HG02623 (cell line): ENCODE measurements around the gene ITGA3.

Experiments
- ATAC-seq: cut with Tn5 transposase; IDR thresholded peaks from one replicate; pipeline ENCODE4 v1.9.1; 2021; ENCODE audit warnings: moderate library complexity; ENCODE audit not compliant: unreplicated experiment

Gene ITGA3

DNA sequence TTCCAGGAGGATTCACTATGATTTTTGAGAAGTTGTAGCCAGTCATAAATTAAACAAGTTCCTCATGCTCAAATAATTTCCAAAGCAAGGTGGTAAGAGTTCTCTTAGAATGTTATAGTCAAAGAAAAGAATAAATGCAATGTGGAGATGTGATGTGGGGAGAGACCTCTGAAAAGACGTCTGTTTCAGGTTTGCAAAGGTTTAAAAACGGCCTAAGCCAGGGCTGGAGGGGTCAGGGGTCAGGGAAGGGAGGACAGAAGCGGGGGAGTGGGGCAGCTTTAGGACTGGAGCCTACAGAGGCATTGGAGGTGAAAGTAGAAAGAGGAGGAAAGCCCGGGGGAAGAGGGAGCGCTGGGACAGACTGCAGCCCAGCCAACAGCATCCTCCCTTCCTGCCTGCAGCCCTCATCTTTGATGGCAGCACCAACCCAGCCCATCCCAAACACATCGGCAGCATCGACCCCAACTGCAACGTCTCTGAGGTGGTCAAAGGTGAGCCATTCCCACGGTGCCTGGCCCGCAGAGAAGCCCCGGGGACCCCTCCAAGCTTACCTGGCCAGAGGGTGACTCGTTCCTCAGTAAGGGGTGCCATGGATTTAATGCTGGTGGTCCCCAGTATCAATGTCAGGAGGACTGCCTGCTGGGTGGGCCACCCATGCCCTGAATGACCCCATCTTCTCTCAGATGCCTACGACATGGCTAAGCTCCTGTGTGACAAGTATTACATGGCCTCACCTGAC lies 50.7 kb downstream of the ITGA3 start:
- ATAC-seq, result no peak

- ATAC-seq, result no peak
These were observed 52.0 kb downstream of the ITGA3 start for GRCh38 chr17:50107790-50108414.

DNA sequence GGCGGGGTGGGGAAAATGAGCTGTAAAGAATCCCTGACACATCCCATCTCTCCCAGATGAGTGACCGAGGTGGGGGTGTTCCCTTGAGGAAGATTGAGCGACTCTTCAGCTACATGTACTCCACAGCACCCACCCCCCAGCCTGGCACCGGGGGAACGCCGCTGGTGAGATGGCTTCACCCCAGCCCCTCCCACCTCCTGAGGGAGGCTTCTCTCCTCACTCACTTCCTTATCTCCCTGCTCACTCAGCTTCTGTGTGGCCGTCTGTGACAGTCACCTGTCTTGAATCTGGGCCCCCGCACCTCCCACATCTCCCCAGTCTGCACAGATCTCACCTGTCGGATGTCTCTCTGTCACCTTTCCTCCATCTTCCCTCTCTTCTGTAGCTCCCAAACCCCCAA lies 52.6 kb downstream of the ITGA3 start:
- no peak for ATAC-seq

GRCh38 chr17:50109207-50109606 lies 53.3 kb downstream of the ITGA3 start:
- no peak for ATAC-seq

GRCh38 chr17:50109785-50110184 lies 53.9 kb downstream of the ITGA3 start:
- ATAC-seq, result no peak

DNA sequence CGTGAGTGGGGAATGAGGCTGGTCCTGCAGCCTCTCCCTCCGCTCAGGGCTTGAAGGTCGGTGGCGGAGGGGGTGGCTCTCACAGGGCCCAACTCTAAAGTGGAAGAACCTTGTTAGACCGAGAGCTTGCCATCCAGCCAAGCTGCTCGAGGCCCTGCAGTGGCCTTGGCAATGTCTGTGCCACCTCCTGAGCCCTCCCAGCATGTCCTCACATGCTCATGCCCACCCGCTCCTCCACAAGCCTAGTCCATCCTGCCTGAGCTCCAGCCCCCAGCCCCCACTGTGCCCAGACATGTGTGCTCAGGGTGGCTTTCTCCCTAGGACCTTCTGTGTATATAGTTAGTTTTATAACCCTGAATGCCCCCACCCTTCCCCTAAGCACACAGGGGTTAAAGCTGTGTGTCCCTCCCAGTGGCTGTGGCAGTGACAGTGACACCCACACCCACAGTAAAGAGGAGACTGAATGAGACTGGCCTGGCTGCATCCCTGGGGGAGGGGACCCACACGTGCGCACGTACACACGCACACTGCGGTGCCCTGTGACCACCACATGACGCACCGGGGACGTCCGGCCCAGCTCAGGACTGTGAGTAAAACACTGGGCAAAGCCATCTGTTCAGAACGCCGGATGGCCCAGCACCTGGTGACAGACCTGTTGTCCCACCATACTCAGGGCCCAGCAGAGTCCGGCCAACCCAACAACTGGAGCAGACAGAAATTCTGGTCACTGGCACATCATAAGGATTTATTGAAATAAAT lies 54.9 kb downstream of the ITGA3 start:
- ATAC-seq, result no peak

GRCh38 chr17:50111673-50112655 lies 56.1 kb downstream of the ITGA3 start:
- no peak for ATAC-seq

DNA sequence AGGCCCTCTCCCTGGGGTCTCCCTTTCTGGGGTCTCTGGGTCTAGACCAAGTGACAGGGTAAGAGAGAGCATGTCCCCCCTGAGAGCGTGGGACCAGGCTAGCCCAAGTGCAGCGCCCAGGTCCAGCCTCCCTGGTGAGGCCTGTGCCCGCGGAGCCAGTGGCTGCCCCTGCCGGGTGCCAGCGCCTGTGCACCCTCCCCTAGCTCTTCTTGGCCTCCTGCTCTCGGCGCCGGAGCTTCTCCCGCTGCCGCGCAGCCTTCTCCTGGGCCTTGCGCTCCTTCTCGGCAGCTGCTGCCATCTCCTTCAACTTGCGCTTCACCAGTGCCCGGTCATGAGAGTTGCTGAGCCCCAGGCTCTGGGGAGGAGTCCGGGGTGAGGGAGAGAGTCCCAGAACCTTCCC lies 56.8 kb downstream of the ITGA3 start:
- ATAC-seq, result no peak

GRCh38 chr17:50113624-50114320 lies 57.9 kb downstream of the ITGA3 start:
- ATAC-seq, result no peak

DNA sequence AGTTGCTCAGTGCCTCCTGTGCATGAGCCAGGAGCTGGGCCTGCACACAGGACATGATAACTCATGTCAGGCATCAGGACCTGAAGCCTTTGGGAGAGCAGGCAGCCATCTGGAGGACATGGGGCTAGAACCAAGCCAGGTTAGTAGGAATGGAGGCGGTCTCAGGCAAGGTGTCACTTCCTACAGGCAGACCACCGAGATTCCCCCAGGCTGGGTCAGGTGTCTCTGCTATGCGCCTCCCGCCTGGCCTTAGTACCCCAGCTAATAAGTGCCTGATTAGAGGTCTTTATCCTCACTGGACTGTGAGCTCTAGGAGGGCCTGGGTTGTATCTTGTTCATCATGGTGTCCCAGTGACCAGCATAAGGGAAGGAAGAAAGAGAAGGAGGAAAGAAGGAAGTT lies 58.5 kb downstream of the ITGA3 start:
- ATAC-seq, result no peak

- no peak for ATAC-seq
These were observed 59.0 kb downstream of the ITGA3 start for GRCh38 chr17:50114849-50115357.

DNA sequence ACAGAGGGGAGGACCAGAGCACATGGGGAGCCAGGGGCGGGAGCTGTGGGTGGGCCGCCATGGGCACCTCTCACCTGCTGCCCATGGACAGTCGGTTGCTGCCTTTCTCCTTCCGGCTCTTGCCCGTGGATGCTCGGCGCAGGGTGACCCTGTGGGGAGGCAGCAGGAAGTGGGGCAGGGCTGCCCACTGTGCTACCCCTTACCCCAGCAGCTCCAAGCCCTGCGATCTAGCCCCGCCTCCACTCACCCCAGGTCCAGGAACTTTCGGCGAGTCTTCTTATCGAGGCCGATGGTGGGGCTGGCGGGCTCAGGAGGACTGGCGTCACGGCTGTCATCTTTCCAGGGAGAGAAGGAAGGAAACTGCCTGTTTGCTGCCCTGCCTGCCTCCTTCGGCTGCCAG lies 59.8 kb downstream of the ITGA3 start:
- no peak for ATAC-seq

DNA sequence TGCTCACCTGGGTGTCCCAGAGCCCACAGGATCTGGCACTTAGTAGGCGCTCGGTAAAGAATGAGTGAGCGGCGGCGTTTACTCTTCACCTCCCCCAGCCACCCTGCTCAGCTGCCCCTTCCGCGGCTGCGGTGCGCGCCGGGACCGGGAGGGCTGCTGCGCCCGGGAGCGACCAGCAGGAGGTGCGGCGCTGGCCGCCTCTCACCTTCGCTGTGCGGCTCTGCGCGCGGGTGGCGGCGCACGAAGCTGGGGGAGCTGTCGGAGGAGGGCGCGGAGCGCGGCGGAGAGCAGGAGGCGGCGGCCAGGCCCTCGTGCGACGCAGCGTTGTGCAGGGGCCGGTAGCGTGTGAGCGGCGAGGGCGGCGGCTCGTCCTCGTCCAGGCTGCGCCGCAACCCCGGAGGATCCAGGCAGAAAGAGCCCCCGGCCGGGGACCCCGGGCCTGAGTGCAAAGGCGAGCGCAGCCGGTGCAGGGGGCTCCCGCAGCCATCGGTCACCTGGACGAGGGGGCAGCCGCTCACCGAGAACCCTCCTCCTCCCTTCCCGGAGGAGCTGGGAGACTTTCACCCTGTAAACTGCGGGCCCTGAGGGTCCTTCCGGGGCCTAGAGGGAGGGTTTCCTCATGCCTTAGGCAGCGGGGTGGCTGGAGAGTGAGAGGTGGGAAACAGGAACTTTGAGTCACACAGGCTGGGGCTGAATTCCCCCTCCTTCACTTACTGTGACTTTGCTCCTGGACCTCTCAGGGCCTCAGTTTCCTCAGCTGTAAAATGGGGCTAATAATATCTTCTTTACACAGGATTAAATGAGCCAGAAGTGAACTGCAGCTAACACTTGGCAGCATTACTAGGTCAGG lies 61.5 kb downstream of the ITGA3 start:
- ATAC-seq, result no peak

DNA sequence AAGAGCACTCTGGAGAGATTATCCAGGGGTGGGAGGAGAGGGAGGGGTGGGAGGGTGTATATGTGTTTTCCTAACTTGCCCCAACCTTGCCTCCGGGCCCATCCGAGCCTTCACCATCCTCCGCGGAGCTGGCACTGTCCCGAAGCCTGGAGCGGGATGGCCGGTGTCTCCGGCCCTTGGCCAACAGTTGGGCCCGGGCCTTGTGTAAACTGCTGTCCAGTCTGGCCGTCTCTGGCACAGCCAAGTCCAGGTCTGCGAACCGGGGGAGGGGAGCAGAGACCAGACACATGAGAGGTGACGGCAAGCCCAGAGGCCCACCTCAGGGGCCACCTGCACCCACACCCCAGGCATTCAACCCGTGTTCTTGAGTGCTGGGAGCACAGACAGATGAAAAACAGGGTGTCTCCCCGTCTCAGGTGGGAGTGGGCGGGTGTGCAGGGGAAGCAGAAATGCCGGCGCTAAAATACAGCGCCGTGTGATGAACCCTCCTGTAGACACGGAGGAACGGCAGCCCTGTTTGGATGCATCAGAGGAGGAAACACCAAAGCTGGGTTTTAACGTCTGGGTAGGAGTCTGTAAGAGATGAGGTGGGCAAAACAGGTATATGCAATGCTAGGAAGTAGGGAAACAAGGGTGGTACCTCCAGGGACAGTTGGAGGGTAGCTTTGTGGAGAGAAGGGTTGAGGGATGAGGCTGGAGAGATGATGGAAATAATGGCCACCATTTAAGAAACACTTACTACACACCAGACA lies 62.3 kb downstream of the ITGA3 start:
- no peak for ATAC-seq

GRCh38 chr17:50118828-50119218 lies 62.9 kb downstream of the ITGA3 start:
- no peak for ATAC-seq

DNA sequence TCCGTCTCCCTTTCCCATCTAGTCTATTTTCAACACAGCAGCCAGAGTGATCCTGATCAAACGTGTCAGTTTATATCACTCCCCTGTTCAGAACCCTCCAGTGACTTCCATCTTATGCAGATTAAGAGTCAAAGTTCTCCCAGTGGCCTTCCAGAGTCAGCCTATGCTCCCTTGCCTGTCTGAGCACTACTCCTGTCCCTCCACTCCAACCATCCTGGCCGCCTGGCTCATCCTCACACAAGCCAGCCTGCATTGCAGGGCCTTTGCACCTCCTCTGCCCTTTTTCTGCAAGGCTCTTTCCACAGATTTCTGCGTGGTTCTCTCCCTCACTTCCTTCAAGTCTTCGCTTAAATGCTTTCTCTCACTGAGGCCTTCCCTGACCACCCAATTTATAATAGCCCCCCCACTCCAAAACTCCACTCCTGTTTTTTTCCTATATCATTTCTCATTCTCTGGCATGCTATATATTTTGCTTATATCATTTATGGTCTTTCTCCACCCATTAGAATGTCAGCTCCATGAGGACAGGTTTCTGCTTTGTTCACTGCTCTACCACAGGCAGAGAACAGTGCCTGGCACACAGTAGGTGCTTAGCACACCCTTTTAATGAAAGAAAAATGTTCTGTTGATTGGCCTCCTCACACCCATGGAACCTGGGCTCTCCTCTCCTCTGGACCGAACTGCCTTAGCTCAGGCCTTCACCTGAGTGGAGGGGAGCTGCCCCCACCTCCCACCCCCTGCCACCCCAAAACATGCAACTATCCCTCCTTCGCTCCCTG lies 64.8 kb downstream of the ITGA3 start:
- no peak for ATAC-seq

GRCh38 chr17:50122945-50123344 lies 67.0 kb downstream of the ITGA3 start:
- no peak for ATAC-seq
